Activated CD8-positive, alpha-beta memory T cell treated with anti-CD3 and anti-CD28 coated beads, Interleukin-2, amount 50 U/mL, for 24 hours (primary cell): ENCODE measurements around the gene AFF1.
"Not testable (repeated sequence)": the region's sequence is repeated elsewhere in the genome, so short reads cannot be mapped to it uniquely, and the experiment has no call there.

Experiments
- DNase-seq: peaks from one replicate; pipeline ENCODE4 v3.0.0-alpha.2; 2020; ENCODE audit errors: extremely low read depth

The AFF1 gene

DNA sequence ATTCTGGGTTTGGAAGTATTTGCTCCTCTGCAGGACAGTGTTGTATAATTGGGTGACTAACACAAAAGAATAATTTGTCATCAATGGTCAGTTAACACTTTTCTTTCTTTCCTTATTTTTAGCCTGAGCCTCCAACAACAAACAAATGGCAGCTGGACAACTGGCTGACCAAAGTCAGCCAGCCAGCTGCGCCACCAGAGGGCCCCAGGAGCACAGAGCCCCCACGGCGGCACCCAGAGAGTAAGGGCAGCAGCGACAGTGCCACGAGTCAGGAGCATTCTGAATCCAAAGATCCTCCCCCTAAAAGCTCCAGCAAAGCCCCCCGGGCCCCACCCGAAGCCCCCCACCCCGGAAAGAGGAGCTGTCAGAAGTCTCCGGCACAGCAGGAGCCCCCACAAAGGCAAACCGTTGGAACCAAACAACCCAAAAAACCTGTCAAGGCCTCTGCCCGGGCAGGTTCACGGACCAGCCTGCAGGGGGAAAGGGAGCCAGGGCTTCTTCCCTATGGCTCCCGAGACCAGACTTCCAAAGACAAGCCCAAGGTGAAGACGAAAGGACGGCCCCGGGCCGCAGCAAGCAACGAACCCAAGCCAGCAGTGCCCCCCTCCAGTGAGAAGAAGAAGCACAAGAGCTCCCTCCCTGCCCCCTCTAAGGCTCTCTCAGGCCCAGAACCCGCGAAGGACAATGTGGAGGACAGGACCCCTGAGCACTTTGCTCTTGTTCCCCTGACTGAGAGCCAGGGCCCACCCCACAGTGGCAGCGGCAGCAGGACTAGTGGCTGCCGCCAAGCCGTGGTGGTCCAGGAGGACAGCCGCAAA, 179.6 kb downstream of the AFF1 start:
- DNase-seq: no peak

DNA sequence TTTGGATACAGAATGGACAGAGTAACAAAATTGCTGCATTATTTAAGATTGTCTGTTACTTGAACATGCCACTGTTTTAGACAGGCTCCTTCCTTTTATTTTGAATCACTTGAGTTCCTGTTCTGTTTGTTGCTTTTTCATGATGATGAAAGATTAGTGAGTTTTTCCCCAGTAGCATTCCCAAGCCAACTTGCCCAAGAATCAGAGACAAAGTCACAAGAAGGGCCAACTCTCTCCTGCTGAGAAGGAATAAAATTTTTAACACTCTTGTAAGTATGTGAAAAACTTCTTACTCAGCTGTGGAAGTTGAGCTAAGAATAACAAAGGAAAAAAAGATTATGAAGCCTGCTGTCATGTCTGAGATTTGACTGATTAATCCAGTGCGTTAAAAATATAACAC, 181.4 kb downstream of the AFF1 start:
- DNase-seq: no peak

DNA sequence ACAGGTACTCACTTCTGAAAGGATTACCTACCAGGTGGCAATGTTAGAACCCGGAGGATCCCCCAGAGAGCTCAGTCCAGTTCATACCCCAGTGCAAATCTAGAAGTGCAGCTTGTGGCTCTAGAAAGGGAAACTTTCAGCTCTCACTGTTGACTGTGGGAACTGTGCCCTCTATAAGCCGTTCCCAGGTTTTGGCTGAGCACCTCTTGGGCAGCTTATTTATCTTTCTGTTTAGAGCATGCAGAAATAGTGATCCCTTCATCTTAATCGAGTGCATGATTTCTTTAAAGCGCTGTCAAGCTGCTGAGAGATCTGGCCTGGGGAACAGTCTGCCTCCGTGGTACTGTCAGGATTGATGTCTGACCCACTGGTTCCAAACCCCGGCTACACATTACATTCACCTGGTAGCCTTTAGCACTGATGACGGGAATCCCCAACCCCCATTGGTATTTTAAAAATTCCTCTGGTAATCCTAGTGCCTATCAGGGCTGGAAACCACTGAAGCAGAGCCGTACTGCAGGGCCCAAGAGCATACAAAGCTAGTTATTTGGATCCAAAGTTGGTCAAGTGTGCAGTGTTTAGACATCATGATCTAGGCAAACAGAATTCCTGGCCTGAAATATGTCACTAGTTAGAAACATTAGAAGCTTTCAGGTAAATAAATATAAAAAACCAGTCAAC, 182.4 kb downstream of the AFF1 start:
- no peak for DNase-seq

DNA sequence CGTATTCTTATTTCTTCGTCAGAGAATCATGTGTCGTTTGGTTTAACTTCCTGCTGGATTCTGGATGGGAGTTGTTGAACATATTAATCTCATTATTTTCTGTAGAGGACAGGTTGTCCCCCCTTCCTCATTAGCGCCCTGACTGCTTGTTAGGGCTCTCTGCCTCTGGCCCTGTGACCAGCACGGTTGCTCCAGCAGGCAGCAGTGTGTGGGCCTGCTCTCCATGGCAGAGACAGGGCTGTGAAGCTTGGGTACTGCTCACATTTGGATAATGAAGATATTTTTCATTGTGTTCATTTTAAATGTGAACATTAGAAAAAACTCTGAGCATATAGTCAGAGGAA, 182.9 kb downstream of the AFF1 start:
- DNase-seq: no peak

DNA sequence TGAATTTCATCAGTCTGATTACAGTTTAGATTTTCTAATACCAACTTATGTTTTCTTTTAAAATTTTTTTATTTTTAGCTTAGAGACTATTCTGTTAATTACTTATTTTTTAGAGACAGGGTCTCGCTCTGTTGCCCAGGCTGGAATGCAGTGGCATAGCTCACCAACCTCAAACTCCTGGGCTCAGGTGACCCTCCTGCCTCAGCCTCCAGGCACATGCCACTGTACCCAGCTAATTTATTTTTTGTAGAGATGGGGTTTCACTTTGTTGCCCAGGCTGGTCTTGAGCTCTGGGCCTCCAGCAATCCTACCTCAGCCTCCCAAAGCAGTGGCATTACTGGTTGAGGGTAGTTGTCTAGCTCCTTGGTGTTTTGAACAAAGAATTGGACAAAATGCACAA, 183.6 kb downstream of the AFF1 start:
- no peak for DNase-seq

DNA sequence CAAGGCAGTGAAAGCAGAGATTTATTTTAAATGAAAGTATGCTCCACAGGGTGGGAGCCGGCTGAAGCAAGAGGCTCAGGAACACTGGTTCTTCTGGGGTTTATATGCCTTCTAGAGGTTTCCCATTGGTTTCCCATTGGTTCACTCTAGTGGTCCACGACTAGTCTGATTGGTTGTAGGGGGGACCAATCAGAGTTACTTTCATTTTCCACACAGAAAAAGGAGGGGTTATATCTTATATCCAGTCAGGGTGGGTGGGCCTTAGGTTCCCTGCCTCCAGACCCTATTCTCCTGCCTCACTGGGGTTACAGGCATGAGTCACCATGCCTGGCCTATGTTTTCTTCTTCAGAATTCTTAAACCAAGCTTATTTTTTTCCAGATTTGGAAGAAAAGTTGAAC, 184.0 kb downstream of the AFF1 start:
- DNase-seq: no peak

DNA sequence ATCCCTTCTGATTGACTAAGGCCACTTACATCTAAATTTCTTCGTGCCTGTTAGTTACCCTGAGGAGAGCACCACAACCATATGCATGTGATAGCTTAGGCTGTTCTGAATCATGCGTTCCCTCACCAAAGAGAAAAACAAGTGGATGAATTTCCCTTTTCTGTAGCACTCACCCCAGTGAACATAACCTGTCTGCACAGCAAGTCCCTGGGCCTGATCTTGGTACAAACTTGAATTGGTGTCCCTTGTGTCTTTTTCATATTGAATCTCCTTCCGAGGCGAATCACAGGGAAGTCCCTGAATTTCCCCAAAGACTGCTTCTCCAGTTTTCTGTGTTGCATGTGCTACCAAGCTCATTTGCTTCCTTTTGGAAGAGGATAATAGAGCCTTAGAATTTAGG, 185.2 kb downstream of the AFF1 start:
- DNase-seq: no peak

DNA sequence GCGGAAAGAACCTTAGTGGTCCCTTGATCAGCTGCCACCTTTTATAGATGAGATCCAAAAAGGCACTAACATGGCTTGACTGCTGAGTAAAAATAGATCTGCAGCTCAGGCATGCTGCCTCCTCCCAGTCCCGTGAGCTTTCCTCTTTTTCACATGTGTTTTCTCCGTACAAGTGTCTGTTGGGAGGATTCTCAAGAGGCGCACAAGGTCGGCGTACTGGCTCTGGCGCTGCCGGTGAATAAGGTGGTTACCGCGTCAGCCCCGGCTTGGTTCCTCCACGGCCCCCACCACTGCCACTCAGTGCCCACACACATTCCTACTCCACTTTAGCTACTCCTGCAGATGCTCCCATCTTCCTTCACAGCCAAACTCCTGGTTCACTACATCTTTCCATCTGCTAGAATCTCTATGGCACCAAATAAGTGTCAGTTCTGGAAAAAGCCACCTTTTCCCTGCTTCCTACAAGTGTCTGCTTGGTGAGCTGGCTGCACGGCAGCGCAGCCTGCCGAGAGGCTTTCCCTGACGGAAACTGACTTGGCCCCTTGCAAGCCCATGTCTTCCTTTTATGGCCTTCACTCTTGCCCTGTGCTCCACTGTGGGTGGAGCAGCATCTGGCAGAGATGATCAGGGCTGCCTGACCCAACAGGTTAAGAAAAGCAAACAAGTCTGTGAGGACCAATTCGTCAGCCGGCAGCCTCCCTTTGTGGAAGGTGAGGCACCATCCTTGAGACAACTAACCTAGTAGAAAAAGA, 185.8 kb downstream of the AFF1 start:
- no peak for DNase-seq

DNA sequence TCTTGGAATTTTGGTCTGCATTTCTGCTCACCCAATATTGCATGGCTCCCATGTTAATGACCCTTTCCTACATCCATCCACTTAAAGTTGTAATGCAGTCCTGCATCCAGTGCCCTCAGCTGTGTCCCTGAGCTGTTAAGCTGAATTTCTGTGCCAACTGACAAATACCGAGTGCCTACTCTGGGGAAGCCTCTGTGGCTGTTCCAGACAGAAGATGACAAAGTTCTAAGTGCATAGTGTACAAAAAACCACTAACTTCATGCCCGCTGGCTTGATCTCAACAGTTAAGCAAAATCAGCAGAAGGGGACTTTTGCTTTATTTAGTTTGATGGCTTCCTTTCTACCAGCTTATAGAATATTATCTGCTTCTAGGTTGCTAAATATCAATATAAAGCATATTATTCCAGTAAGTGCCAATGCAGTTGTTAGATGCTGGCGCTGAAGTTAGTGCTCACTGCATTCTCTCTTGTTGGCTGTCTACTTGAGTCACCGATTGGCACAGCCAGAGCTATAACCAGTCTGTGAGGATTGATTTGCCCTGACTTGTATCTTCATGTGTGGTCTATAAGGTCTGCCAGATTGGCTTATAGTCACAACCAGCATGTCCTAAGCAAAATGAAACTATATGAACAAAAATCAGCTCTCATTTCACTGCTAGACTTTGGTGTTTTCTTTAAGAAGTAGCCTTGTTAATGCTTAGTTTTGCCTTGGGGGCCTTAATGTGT, 186.7 kb downstream of the AFF1 start:
- no peak for DNase-seq

DNA sequence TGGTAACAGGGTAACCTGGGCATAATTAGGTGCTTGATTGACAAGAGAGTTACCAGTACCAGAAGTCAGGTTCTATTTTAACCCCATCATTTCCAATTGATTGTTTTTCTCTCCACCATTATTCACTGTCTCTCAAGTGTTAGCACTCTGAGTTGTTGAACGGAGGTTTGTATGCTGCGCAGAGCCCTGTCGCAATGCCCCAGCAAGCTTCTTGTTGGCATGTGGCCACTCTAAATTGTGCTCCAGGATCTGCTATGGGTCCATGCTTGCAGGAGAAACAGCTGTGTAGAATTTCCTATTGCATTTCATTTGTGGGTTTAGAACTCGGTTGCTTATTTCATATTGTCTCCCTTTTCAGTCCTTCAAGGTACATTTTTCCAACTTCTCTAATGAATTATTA, 187.4 kb downstream of the AFF1 start:
- DNase-seq: no peak

DNA sequence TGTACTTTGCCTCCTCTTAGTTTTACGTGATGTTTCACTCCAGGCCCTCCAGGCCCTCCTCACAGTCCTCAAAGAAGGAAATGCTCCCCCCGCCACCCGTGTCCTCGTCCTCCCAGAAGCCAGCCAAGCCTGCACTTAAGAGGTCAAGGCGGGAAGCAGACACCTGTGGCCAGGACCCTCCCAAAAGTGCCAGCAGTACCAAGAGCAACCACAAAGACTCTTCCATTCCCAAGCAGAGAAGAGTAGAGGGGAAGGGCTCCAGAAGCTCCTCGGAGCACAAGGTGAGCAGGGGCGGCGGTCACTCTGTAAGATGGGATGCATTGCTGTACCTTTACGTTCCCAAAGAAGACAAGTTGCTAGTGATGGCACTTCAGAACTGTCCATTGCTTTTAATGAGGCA, 191.2 kb downstream of the AFF1 start:
- DNase-seq: no peak

DNA sequence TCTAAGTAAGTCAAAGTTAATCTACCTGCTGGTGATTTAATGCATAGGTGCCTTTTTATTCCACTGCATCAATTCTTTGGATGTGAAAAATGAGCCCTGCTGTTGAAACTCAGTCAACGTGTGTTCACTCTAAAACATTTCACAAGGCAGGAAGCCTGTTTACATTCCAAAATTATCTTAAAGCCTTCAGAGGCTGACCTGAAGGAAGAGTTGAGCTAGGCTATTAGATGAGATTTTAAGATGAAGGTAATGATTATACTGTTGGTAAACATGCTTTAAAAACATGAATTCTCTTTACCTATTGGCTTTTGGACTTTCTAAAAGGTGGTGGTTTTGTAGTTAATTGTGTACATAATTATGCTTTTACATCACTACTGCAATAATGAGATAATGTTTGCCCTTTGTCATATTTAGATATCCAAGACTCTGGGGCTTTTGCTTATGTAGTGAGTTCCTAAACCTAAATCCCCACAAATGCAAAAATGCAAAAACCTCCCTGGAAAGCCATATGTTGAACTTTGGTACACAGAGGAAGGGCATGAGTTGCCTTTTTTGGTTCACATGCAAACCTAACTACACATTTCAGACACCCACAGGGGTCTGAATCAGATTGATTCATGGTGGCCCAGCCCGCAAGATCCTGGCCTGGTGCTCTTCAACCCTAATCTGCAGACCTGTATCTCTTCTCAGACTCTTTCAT, 193.3 kb downstream of the AFF1 start:
- DNase-seq: no peak

DNA sequence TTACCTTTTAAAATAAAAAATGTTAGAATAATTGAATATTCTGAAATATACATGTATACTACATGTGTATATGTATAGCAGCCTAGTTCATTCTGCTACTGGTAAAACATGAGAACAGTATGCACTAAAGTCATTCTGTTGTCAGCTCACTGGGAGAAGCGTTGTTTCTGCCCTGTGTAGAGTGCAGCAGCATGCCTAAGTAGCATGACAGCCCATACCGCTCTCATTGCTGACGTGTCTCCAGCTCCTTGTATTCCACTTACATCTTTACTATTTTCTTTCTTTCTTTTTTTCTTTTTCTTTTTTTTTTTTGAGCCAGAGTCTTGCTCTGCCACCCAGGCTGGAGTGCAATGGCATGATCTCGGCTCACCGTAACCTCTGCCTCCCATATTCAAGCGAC, 194.9 kb downstream of the AFF1 start:
- DNase-seq: no peak

DNA sequence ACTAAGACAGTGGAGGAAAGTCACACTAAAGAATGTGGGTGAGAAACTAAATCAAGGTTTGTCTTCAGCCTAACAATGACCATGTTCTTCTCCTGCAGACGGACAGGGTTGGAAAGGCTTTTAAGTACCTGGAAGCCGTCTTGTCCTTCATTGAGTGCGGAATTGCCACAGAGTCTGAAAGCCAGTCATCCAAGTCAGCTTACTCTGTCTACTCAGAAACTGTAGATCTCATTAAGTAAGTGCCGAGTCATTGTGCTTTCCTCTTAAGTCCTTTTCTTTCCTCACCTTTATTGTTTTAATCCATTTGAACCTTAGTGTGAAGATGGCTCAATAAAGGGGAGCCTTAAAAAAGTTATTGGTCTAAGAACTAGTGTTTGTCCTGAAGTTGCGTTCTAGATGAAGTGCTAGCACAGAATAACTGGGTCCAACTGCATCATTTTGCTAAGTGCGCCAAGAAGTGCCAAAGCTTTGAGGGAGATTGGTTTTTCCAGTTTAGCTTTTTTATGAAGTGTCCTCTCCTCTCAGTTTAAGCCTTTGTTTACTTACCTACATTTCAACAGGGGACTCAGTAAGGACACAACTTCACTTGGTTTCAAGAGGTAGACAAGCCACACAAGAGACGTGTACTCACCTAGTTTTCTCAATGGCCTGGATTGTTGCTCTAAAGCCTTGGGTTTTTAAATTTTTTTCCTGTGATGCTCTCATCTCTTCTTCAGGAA, 196.3 kb downstream of the AFF1 start:
- DNase-seq: no peak

DNA sequence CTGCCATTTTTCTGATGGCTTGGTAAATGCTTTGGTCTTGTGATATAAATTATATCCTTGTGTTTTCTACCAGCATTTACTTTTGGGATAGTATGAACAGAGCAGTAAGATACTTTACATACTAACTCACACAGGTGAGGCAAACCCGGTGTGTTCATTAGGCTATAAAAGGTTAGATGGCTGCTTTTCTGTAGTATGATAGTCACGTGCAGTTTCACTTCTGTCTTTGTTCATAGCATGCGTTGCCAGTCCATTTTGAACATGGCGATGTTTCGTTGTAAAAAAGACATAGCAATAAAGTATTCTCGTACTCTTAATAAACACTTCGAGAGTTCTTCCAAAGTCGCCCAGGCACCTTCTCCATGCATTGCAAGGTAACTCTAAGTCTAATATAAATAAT, 197.2 kb downstream of the AFF1 start:
- no peak for DNase-seq

DNA sequence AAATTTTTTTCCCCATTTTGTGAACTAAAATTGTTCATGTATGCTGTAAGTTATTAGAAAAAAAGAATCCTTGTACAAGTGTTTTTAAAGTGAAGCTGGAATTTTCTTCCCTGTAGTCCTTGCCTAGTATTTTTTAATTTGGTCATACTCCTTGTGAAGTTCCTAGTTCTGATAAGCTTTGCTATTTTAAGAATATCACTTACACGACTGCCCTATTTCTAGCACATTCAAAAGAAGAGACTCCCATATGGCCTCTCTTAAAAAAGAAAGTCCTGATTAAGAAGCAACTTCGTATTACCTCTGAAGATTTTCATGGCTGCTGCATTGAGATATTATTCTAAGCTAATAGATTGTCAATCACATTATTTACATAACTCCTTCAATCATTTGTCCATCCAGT, 198.4 kb downstream of the AFF1 start:
- no peak for DNase-seq

DNA sequence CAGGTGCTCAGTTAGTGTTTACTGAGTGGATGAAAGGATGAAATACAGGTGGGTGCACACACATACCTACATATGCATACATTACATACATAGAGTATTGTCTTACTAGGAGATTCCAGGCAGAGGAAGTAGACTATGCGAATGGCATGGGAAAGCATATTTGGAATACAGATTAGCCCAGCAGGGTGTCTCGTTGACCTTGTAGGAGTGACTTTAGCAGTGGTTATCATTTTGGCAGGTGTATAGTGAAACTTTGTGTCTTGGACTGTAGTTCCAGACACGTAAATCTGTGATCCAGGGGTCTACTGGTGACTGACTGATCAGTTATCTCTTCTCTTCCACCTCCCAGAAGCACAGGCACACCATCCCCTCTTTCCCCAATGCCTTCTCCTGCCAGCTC, 199.3 kb downstream of the AFF1 start:
- no peak for DNase-seq

DNA sequence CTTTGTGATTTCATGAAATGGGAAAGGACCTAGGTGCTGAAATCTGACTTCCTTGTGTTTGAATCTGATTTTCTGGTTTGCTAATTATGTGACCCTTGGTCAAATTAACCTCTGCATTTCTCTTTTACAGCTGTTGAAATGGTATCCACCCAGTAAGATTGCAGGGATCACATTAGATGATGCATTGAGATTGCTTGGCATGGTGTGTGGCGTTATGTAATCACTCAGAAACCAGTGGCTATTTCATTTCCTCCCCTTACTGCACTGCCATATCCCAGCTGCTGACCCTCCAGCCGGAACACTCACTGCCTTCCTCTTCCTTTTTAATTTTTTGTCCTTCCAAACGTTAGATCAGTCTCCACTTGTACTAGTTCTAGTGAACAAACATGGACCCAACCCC, 206.6 kb downstream of the AFF1 start:
- no peak for DNase-seq

DNA sequence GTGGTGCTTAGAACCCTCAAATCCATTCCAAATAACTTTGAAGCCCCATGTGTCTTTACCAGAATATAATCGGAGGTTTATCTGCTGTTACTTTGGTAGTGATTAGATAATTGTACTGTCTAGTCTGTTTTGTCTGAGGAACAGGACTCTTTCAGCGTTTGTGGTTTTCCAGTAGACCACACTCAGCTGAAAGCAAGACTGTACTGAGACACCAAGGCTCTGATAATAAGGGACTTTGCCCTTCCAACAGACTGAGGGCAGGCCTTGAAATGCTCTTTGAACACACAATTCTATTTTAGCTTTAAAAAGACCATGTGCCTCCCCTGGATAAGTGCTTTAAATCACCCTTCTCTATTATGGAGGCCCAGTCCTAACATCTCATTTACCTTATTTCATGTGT, 209.5 kb downstream of the AFF1 start:
- DNase-seq: no peak

DNA sequence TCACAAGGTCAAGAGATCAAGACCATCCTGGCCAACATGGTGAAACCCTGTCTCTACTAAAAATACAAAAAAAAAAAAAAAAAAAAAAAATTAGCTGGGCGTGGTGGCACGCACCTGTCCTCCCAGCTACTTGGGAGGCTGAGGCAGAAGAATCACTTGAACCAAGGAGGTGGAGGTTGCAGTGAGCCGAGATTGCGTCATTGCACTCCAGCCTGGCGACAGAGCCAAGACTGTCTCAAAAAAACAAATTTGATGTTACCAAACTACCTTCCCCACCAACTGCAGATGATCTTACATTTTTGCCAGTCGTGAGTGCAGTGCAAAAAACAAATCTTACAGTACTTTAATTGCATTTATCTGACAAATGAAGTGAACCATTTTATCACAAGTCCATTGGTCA, 211.1 kb downstream of the AFF1 start:
- DNase-seq: not testable (repeated sequence)

DNA sequence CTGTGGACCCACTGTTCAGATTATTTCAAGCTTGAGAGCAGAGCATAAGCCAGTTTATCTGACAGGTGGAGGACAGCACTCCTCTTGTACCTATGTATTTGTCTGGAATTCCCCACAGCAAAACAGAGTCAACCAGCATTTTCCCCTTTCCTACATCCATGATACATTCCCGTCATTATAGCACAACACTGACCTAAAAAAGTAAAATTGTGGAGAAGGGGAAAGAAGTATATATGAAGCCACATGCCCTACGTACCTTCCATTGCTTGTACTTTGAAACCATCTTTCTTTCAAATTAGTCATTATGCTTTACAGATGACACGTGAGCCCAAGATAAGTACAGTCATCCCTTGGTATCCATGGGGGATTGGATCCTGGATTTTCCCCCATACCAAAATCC, 212.3 kb downstream of the AFF1 start:
- no peak for DNase-seq
